Activated effector memory CD4-positive, alpha-beta T cell treated with Interleukin-2 at 50 U/mL for 16 hours (primary cell): ENCODE measurements around the gene GNAI1.

Experiments
- DNase-seq: peaks from one replicate; pipeline ENCODE4 v3.0.0-alpha.2; 2020

The GNAI1 gene

GRCh38 chr7:80257756-80258155 is 123.1 kb downstream of the GNAI1 start:
- no peak for DNase-seq

GRCh38 chr7:80260606-80261005 is 126.0 kb downstream of the GNAI1 start:
- no peak for DNase-seq

GRCh38 chr7:80263333-80263732 is 128.7 kb downstream of the GNAI1 start:
- DNase-seq: no peak

GRCh38 chr7:80263821-80264220 is 129.2 kb downstream of the GNAI1 start:
- no peak for DNase-seq

GRCh38 chr7:80264769-80265495 is 130.3 kb downstream of the GNAI1 start:
- DNase-seq: no peak

- no peak for DNase-seq
Observed at GRCh38 chr7:80272560-80273239, 138.1 kb downstream of the GNAI1 start.

GRCh38 chr7:80273327-80273726 is 138.7 kb downstream of the GNAI1 start:
- DNase-seq: no peak

- DNase-seq: no peak
Observed at GRCh38 chr7:80275192-80275605, 140.6 kb downstream of the GNAI1 start.
